HG03354 (cell line): ENCODE data around the gene TOX4.
"Not testable (repeated sequence)": the region's sequence is repeated elsewhere in the genome, so short reads cannot be mapped to it uniquely, and the experiment has no call there.

ENCODE experiments used
- ATAC-seq: cut with Tn5 transposase; IDR thresholded peaks from one replicate; pipeline ENCODE4 v1.9.1; 2021; ENCODE audit warnings: mild to moderate bottlenecking; ENCODE audit not compliant: unreplicated experiment, poor library complexity, severe bottlenecking

TOX4 gene

GRCh38 chr14:21528381-21529348, 51.7 kb downstream of the TOX4 start:
- no peak for ATAC-seq

- ATAC-seq, result no peak
Observed at GRCh38 chr14:21529515-21529914, 52.5 kb downstream of the TOX4 start.

- ATAC-seq, result no peak
Observed at GRCh38 chr14:21533294-21533693, 56.3 kb downstream of the TOX4 start.

GRCh38 chr14:21534576-21534975, 57.6 kb downstream of the TOX4 start:
- no peak for ATAC-seq

DNA sequence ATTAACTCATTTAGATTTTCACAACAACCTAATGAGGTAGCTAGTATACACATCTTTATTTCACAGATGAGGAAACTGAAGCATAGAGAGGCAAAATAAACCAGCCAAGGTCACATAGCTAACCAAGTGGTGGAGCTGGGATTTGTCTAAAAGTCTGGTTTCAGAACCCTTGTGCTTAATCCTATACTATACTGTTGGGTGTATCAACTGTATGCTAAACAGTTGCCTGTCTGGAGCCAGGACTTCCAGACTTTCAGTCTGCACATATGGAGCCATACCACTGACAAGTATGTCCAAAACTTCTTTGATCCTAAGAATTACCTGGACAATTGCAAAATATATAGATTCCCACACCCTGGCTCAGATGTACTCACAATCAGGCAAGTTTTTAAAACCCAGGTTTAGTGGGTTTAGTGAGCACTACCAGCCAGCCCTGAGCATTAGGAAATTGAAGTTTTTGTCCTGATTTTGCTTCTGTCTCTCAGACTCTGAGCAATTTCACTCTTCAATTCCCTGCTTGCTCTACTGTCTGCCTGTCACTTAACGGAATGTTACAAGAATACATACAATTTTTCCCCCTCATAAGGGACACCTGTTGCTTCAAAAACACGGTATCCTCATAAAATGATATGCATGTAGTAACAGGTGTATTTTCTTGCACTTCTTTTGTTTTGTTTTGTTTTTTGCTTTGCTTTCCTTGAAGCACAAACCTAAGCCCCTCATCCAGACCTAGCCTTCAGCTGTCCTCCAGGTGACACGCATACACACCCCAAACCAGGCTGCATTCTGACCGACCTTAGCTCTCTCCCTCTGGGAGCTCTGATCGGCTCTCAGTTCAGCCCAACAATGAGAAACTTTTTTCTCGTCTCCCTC, 58.8 kb downstream of the TOX4 start:
- ATAC-seq, result no peak

DNA sequence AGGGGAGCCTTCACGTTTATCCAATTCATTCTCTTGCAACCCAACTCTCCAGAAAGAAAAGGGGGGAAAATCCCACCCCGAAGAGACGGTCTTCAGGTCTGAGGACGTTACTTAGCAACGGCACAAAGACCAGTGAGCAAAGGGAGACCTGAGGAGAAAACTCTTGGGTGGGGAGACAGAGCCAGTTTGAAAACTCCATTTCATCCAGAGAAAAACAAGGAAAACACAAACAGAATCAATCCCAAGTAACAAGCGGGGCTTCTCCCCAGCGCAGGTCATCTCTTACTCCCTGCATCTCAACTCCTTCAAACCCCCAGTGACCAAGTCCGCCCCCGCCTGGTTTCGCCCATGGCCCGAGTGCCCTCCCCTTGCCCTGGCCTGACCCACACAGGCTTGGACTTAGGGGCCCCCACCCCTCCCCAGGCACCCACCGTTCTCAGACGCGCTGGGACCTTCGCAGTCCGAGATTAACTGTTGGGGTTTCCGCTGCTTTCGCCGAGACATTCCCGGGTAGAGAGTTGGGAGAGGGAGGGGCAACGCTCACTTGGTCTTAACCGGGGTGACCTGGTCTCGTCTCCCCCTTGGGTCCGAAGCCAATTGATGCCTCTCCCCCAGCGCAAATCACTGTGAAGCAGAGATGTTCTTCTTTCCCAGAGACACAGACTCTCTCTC, 59.6 kb downstream of the TOX4 start:
- ATAC-seq, result no peak

DNA sequence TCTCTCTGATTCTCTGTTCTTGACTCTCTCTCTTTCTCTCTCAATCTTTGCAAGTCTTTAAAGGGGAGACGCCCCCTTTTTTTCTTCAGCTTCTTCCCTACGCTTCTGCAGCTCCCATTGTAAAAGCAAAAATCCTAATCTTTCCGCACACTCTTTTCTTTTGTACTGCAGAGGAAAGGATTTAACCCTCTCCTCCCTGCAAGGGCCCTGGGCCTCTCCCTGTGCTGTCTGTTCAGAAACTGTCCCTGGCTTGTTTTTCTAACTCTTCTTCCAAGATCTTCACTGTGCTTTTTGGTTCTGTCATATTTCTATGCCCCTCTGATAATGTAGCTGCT, 60.1 kb downstream of the TOX4 start:
- ATAC-seq, result no peak

DNA sequence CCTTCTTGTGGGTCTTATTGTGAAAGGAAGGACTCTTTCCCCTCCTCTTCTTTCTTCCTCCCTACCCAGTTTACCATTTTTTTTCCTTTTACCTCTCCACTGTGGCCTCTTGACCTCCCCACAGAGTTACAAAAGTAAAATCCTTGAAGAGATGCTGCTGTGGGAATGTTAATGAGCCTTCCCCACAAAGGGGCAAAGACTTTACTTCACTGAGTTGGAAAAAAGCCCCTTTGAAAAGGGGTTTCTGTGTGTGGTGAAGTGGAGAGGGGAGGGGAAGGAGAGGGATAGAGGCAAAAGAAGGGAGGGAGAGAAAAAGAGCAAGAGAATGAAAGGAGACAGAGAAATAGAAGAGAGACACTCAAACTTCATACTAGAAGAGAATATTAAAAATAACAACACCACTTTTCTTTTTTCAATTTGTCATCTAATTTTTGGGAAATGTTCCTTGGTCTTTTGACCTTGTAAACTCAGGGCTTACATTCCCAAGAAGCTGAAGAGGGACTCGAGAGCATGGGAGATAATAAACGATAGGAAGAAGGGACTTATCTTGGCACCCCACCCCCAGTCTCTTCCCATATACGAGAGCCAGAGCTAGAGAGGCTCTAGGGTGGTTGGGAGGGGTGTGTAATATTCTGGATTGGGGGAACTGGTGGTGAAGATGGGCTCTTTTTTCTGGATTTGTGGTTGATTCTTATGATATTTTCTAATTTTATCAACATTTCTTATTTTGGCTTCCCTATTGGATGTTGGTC, 62.4 kb downstream of the TOX4 start:
- no peak for ATAC-seq

GRCh38 chr14:21541413-21542074, 64.5 kb downstream of the TOX4 start:
- ATAC-seq, result no peak

GRCh38 chr14:21543521-21543960, 66.5 kb downstream of the TOX4 start:
- ATAC-seq, result no peak

DNA sequence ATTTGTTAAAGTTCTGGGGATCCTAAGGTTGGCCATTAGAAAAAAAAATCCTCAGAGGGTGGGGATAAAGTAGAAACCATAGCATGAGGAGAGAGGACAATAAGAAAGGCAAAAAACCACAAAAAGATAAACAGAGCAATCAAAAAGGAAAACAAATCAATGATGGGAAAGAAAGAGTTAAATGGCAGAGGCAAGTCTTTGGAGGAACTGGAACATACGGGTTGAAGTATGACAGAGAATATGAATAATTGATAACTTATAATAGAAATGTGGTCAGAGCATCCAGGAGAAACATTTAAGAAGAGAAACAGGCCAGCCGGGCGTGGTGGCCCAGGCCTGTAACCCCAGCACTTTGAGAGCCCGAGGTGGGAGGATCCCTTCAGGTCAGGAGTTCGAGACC, 67.0 kb downstream of the TOX4 start:
- no peak for ATAC-seq

DNA sequence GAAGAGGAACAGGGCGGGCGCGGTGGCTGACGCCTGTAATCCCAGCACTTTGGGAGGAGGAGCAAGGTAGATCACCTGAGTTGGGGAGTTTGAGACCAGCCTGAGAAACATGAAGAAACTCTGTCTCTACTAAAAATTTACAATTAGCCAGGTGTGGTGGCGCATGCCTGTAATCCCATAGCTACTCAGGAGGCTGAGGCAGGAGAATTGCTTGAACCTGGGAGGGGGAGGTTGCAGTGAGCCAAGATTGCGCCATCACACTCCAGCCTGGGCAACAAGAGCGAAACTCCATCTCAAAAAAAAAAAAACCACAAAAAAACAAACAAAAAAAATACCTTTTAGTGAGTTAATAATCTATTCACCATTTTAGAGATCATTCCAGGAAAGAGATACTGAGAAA, 67.6 kb downstream of the TOX4 start:
- ATAC-seq, result not testable (repeated sequence)
